ENCODE results near the gene SRPRB. TPM values are rescaled to one million over a fixed set of nuclear protein-coding genes. Genes with fewer than 3 reads are reported as not detected.

Gene SRPRB
- total and polyA plus RNA-seq, 7 donors, result 4.2 to 33.3 (median 14.9) TPM

- Histone ChIP-seq H3K9me3 (no peaks in the 10 kb centered on the region), H3K27me3 (no peaks in the 10 kb centered on the region), H3K27ac (no peak overlapping the region), H3K4me1 (no peaks in the 10 kb centered on the region), H3K36me3 (peaks cover 0 to 16% (median 0%) of the 10 kb centered on the region in 4 donors), H3K4me3 (no peak overlapping the region)
- intact Hi-C loops (cut with DNase I), result no loop called here
- TF ChIP-seq POLR2A (IDR thresholded peaks at IDR 0.05) (no peak), POLR2AphosphoS5 (IDR thresholded peaks at IDR 0.05) (no peak), EP300 (IDR thresholded peaks at IDR 0.05) (no peak), CTCF (IDR thresholded peaks at IDR 0.05) (no peak)
- no peak for DNase-seq
- 84 to 89% methylated on average over 5 of the region's 5 CpGs for WGBS, 2 donors
Observed at GRCh38 chr3:133833267-133833666, 27.7 kb downstream of the SRPRB start.

GRCh38 chr3:133833880-133834620 lies 28.4 kb downstream of the SRPRB start:
- no peak for DNase-seq
- intact Hi-C loops (cut with DNase I), result no loop called here
- Histone ChIP-seq H3K27me3 (no peaks in the 10 kb centered on the region), H3K9me3 (no peaks in the 10 kb centered on the region), H3K27ac (no peak overlapping the region), H3K36me3 (peaks cover 0 to 22% (median 1%) of the 10 kb centered on the region in 4 donors), H3K4me1 (no peaks in the 10 kb centered on the region), H3K4me3 (no peak overlapping the region)
- 79 to 82% methylated on average over 13 of the region's 13 CpGs for WGBS, 2 donors
- TF ChIP-seq EP300 (IDR thresholded peaks at IDR 0.05), result no peak
- TF ChIP-seq POLR2AphosphoS5 (IDR thresholded peaks at IDR 0.05), result no peak
- no peak for TF ChIP-seq POLR2A (IDR thresholded peaks at IDR 0.05)
- TF ChIP-seq CTCF (IDR thresholded peaks at IDR 0.05), result no peak

- H3K27me3 ChIP-seq, result no peaks in the 10 kb centered on the region
- no peak for TF ChIP-seq EP300 (IDR thresholded peaks at IDR 0.05)
- TF ChIP-seq POLR2A (IDR thresholded peaks at IDR 0.05), result no peak
- intact Hi-C loops (cut with DNase I), result no loop called here
- no peaks in the 10 kb centered on the region for H3K4me1 ChIP-seq
- peaks cover 0 to 25% (median 3%) of the 10 kb centered on the region in 4 donors for H3K36me3 ChIP-seq
- H3K4me3 ChIP-seq, result no peak overlapping the region
- no peaks in the 10 kb centered on the region for H3K9me3 ChIP-seq
- no peak for DNase-seq
- no peak overlapping the region for H3K27ac ChIP-seq
- WGBS, 2 donors, result 92 to 93% methylated on average over 14 of the region's 14 CpGs
Observed at GRCh38 chr3:133834621-133835417, 29.2 kb downstream of the SRPRB start.

GRCh38 chr3:133835418-133835743 lies 29.8 kb downstream of the SRPRB start:
- Histone ChIP-seq H3K4me1 (no peaks in the 10 kb centered on the region), H3K4me3 (no peak overlapping the region), H3K27me3 (no peaks in the 10 kb centered on the region), H3K27ac (no peak overlapping the region), H3K9me3 (no peaks in the 10 kb centered on the region), H3K36me3 (peaks cover 0 to 25% (median 3%) of the 10 kb centered on the region in 4 donors)
- intact Hi-C loops (cut with DNase I), result no loop called here
- WGBS, 2 donors, result 91 to 92% methylated on average over 3 of the region's 3 CpGs
- TF ChIP-seq POLR2AphosphoS5 (IDR thresholded peaks at IDR 0.05) (no peak), CTCF (IDR thresholded peaks at IDR 0.05) (no peak), POLR2A (IDR thresholded peaks at IDR 0.05) (no peak), EP300 (IDR thresholded peaks at IDR 0.05) (no peak)
- DNase-seq, result no peak

GRCh38 chr3:133835961-133836360 lies 30.3 kb downstream of the SRPRB start:
- H3K36me3 ChIP-seq, result peaks cover 0 to 25% (median 3%) of the 10 kb centered on the region in 4 donors
- TF ChIP-seq CTCF (IDR thresholded peaks at IDR 0.05) (no peak), EP300 (IDR thresholded peaks at IDR 0.05) (no peak), POLR2A (IDR thresholded peaks at IDR 0.05) (no peak), POLR2AphosphoS5 (IDR thresholded peaks at IDR 0.05) (no peak)
- H3K27ac ChIP-seq, result no peak overlapping the region
- H3K9me3 ChIP-seq, result no peaks in the 10 kb centered on the region
- 77 to 93% methylated on average over 4 of the region's 4 CpGs for WGBS, 2 donors
- no peak overlapping the region for H3K4me3 ChIP-seq
- H3K27me3 ChIP-seq, result no peaks in the 10 kb centered on the region
- intact Hi-C loops (cut with DNase I), result no loop called here
- no peak for DNase-seq
- no peaks in the 10 kb centered on the region for H3K4me1 ChIP-seq
